Dermis blood vessel endothelial cell (primary cell): Measurements from ENCODE around the gene SMAD9. TPM values are rescaled to one million over a fixed set of nuclear protein-coding genes. Genes with fewer than 3 reads are reported as not detected.

Experiments used
- DNase-seq: peaks from one replicate; pipeline ENCODE4 v3.0.0; 2010
- total RNA-seq: library from RNA; depleted of rRNA; stranded (reverse); fragments of >200 nt; gene quantifications from 2 replicates; pipeline ENCODE4 v1.2.3, GENCODE V29; 2014

The SMAD9 gene
- total RNA-seq, 1 donor from 2014 or later = 11.1 TPM

- peak; percentile 11 for DNase-seq
Measured at GRCh38 chr13:36815062-36815461, 105.0 kb downstream of the SMAD9 start.

GRCh38 chr13:36814465-36814864, 105.6 kb downstream of the SMAD9 start:
- peak; percentile 39 for DNase-seq

GRCh38 chr13:36813225-36813624, 106.8 kb downstream of the SMAD9 start:
- no peak for DNase-seq

- DNase-seq = no peak
Measured at GRCh38 chr13:36807616-36808015, 112.4 kb downstream of the SMAD9 start.

GRCh38 chr13:36806102-36806501, 113.9 kb downstream of the SMAD9 start:
- no peak for DNase-seq

- DNase-seq = no peak
Measured at GRCh38 chr13:36804588-36804987, 115.5 kb downstream of the SMAD9 start.

GRCh38 chr13:36801035-36801434, 119.0 kb downstream of the SMAD9 start:
- no peak for DNase-seq

- no peak for DNase-seq
Measured at GRCh38 chr13:36796052-36796451, 124.0 kb downstream of the SMAD9 start.

- DNase-seq = no peak
Measured at GRCh38 chr13:36795463-36795862, 124.6 kb downstream of the SMAD9 start.

Other genes starting within 250 kb of the SMAD9 start
- 0.17 TPM in 1 of 2 replicates, not detected in the other for gene SERTM1, start 246.2 kb downstream of the SMAD9 start, total RNA-seq
- 1.0 and 1.9 TPM in 2 replicates for gene RFXAP, start 101.0 kb downstream of the SMAD9 start, total RNA-seq
- 36.4 and 44.6 TPM in 2 replicates for gene ALG5, start 79.1 kb upstream of the SMAD9 start, total RNA-seq
- gene EXOSC8, start 80.5 kb upstream of the SMAD9 start, total RNA-seq = 26.9 and 46.9 TPM in 2 replicates
- gene SUPT20H, start 139.4 kb upstream of the SMAD9 start, total RNA-seq = 44.6 and 49.0 TPM in 2 replicates
- not detected in 2 replicates for gene CSNK1A1L, start 185.4 kb upstream of the SMAD9 start, total RNA-seq